ENCODE data around the gene ZNF24. TPM values are rescaled to one million over a fixed set of nuclear protein-coding genes. Genes with fewer than 3 reads are reported as not detected.

The ZNF24 gene
- total RNA-seq (2012; rRNA removed) = 17.9 and 19.0 TPM in 2 replicates

DNA sequence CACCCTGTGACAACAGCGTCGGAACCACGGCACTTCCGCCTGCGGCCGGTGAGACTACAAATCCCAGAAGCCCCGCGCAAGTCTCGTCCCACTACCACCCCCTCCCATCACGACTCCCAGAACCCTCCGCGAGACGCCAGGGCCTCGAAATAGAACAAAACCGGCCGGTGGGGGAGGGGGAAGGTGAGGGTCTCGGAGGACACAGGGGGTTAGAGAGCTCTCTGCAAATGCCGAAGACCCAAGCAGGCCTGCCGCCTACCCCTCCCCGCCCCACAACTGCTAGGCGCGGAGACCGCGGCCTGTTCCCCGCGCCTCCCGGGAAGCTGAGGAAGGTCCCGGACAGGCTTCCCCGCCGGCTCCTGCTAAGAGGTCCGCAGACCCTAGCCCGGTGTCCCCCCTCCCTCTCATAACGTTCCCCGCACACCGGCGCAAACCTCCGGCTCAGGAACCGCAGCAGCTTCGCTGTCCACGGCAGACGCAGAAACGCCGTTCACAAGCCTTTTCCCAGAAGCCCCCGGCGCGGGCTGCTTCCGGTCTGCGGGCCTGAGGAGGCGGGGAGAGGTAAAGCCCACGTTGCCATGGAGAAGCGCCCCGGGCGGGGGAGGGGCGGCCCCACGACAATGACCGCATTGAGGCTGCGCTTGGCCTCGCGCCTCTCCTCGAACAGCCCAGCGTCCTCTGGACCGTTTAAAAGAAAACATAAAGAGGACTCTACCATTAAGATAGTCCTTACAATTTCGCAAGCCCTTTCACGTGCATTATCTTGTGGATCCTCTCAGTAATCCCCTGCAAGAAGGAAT, at the start of gene ZNF24:
ZNF24 (minus strand) TSS at position 485 of the 800 bp plus-strand sequence. CDS start 3,770 bp downstream, outside the sequence.
- Histone ChIP-seq H3K36me3 (ENCODE audit: insufficient read depth, low read length) (peaks cover 13% of the 10 kb centered on the region), H3K27me3 (ENCODE audit: control insufficient read depth, insufficient read depth, low read length) (no peaks in the 10 kb centered on the region), H3K9ac (ENCODE audit: low read depth, low read length) (peak within 1 kb of the TSS; percentile 99), H3K4me2 (ENCODE audit: low read length) (peak within 1 kb of the TSS; percentile 83), H3K4me1 (ENCODE audit: control insufficient read depth, insufficient read depth, low read length) (peaks cover 11% of the 10 kb centered on the region), H3K9me3 (replicated peaks; ENCODE audit: low read length) (no peaks in the 10 kb centered on the region), H3K4me3 (ENCODE audit: low read length) (peak within 1 kb of the TSS; percentile 90)

- Histone ChIP-seq H3K9ac (ENCODE audit: low read depth, low read length) (no peak overlapping the region), H3K27me3 (ENCODE audit: control insufficient read depth, insufficient read depth, low read length) (no peaks in the 10 kb centered on the region), H3K4me1 (ENCODE audit: control insufficient read depth, insufficient read depth, low read length) (peaks cover 10% of the 10 kb centered on the region), H3K36me3 (ENCODE audit: insufficient read depth, low read length) (no peaks in the 10 kb centered on the region), H3K9me3 (replicated peaks; ENCODE audit: low read length) (no peaks in the 10 kb centered on the region), H3K4me3 (ENCODE audit: low read length) (no peak overlapping the region), H3K4me2 (ENCODE audit: low read length) (no peak overlapping the region)
Measured at GRCh38 chr18:35393716-35394115, 49.5 kb upstream of the ZNF24 start.

- Histone ChIP-seq H3K4me1 (ENCODE audit: control insufficient read depth, insufficient read depth, low read length) (peaks cover 19% of the 10 kb centered on the region), H3K36me3 (ENCODE audit: insufficient read depth, low read length) (no peaks in the 10 kb centered on the region), H3K9ac (ENCODE audit: low read depth, low read length) (no peak overlapping the region), H3K27me3 (ENCODE audit: control insufficient read depth, insufficient read depth, low read length) (no peaks in the 10 kb centered on the region), H3K4me3 (ENCODE audit: low read length) (no peak overlapping the region), H3K4me2 (ENCODE audit: low read length) (no peak overlapping the region), H3K9me3 (replicated peaks; ENCODE audit: low read length) (no peaks in the 10 kb centered on the region)
Measured at GRCh38 chr18:35392375-35392774, 48.2 kb upstream of the ZNF24 start.

DNA sequence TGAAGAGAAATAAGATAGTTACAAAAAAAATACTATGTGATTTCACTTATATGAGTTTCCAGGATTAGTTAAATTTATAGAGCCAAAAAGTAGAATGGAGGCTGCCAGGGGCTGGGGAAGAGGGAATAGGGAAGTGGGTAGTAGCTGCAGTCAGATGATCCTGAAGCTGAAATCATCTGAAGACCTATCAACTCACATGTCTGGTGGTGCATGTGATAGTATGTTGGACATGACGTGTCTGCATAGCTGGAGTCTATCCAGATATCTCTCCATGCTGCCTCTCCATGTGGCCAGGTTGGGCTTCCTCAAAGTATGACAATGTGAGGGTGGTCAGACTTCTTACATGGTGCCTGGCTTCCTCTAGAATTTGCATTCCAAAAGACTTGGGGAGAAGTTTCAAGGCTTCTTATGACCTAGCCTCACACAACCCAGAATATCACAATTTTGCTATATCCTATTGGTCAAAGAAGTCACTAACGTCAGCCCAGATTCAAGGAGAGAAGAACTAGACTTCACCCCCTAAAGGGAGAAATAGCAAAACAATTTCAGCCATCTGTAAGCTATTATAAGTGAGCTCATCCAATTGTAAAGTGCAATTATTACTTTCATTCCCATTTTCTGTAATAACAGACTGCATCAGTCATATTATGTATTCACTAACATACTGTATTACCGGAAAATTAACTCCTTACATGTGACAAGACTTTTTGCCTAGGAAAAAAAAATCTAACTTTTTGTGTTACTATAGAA, 46.9 kb upstream of the ZNF24 start:
- Histone ChIP-seq H3K9me3 (replicated peaks; ENCODE audit: low read length) (no peaks in the 10 kb centered on the region), H3K9ac (ENCODE audit: low read depth, low read length) (no peak overlapping the region), H3K36me3 (ENCODE audit: insufficient read depth, low read length) (no peaks in the 10 kb centered on the region), H3K4me3 (ENCODE audit: low read length) (no peak overlapping the region), H3K27me3 (ENCODE audit: control insufficient read depth, insufficient read depth, low read length) (no peaks in the 10 kb centered on the region), H3K4me2 (ENCODE audit: low read length) (no peak overlapping the region), H3K4me1 (ENCODE audit: control insufficient read depth, insufficient read depth, low read length) (peaks cover 27% of the 10 kb centered on the region)

GRCh38 chr18:35389095-35389618, 44.9 kb upstream of the ZNF24 start:
- H3K4me2 ChIP-seq (ENCODE audit: low read length) = peak overlapping the region; percentile 76
- H3K4me1 ChIP-seq (ENCODE audit: control insufficient read depth, insufficient read depth, low read length) = peaks cover 27% of the 10 kb centered on the region
- peak overlapping the region; percentile 48 for H3K4me3 ChIP-seq (ENCODE audit: low read length)
- H3K9me3 ChIP-seq (replicated peaks; ENCODE audit: low read length) = no peaks in the 10 kb centered on the region
- no peak overlapping the region for H3K9ac ChIP-seq (ENCODE audit: low read depth, low read length)
- peaks cover 5% of the 10 kb centered on the region for H3K27me3 ChIP-seq (ENCODE audit: control insufficient read depth, insufficient read depth, low read length)
- no peaks in the 10 kb centered on the region for H3K36me3 ChIP-seq (ENCODE audit: insufficient read depth, low read length)

GRCh38 chr18:35387152-35387571, 42.9 kb upstream of the ZNF24 start:
- peaks cover 27% of the 10 kb centered on the region for H3K4me1 ChIP-seq (ENCODE audit: control insufficient read depth, insufficient read depth, low read length)
- peak overlapping the region; percentile 43 for H3K4me2 ChIP-seq (ENCODE audit: low read length)
- H3K9ac ChIP-seq (ENCODE audit: low read depth, low read length) = no peak overlapping the region
- peaks cover 1% of the 10 kb centered on the region for H3K9me3 ChIP-seq (replicated peaks; ENCODE audit: low read length)
- H3K4me3 ChIP-seq (ENCODE audit: low read length) = no peak overlapping the region
- H3K36me3 ChIP-seq (ENCODE audit: insufficient read depth, low read length) = no peaks in the 10 kb centered on the region
- H3K27me3 ChIP-seq (ENCODE audit: control insufficient read depth, insufficient read depth, low read length) = peaks cover 5% of the 10 kb centered on the region

- H3K4me3 ChIP-seq (ENCODE audit: low read length) = peak overlapping the region; percentile 6
- H3K9me3 ChIP-seq (replicated peaks; ENCODE audit: low read length) = peaks cover 3% of the 10 kb centered on the region
- H3K36me3 ChIP-seq (ENCODE audit: insufficient read depth, low read length) = no peaks in the 10 kb centered on the region
- H3K9ac ChIP-seq (ENCODE audit: low read depth, low read length) = no peak overlapping the region
- peaks cover 5% of the 10 kb centered on the region for H3K27me3 ChIP-seq (ENCODE audit: control insufficient read depth, insufficient read depth, low read length)
- peak overlapping the region; percentile 43 for H3K4me2 ChIP-seq (ENCODE audit: low read length)
- H3K4me1 ChIP-seq (ENCODE audit: control insufficient read depth, insufficient read depth, low read length) = peaks cover 27% of the 10 kb centered on the region
Measured at GRCh38 chr18:35386600-35387100, 42.4 kb upstream of the ZNF24 start.

DNA sequence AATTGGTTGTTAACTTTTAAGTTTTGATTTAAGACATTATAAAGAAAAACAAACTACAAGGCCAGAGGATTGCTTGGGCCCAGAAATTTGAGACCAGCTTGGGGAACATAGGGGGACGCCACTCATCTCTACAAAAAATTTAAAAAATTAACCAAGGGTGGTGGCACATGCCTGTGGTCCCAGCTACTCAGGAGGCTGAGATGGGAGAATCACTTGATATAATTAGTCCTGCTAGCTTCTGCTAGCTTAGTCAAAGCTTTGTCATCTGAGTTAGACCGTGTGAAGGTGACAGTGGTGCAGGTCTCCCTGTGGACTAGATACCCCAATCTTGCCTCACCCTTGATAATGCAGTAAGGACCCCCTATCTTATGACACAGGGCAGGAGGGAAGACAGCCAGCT, 38.9 kb upstream of the ZNF24 start:
- Histone ChIP-seq H3K4me2 (ENCODE audit: low read length) (no peak overlapping the region), H3K27me3 (ENCODE audit: control insufficient read depth, insufficient read depth, low read length) (peaks cover 8% of the 10 kb centered on the region), H3K36me3 (ENCODE audit: insufficient read depth, low read length) (no peaks in the 10 kb centered on the region), H3K9me3 (replicated peaks; ENCODE audit: low read length) (peaks cover 3% of the 10 kb centered on the region), H3K4me1 (ENCODE audit: control insufficient read depth, insufficient read depth, low read length) (peaks cover 18% of the 10 kb centered on the region), H3K4me3 (ENCODE audit: low read length) (no peak overlapping the region), H3K9ac (ENCODE audit: low read depth, low read length) (no peak overlapping the region)

DNA sequence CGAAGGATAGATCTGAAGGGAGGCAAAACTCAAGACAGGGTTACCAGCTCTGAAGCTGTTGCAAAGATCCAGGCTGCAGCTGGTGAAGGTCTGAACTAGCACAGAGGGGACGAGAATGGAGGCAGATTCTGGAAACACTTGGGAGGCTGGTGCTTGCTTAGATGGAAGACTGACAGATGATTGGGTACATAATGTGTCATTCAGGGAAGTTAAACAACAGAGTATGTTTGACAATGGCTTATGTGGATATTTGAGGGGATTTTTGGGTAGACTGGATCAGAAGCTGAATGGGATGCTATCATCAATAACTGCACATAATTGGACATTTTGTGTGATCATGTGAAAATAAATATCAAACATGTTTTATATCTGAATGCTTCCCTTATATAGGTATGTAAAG, 35.2 kb upstream of the ZNF24 start:
- no peak overlapping the region for H3K9ac ChIP-seq (ENCODE audit: low read depth, low read length)
- peaks cover 14% of the 10 kb centered on the region for H3K4me1 ChIP-seq (ENCODE audit: control insufficient read depth, insufficient read depth, low read length)
- H3K4me3 ChIP-seq (ENCODE audit: low read length) = no peak overlapping the region
- H3K9me3 ChIP-seq (replicated peaks; ENCODE audit: low read length) = peaks cover 3% of the 10 kb centered on the region
- H3K27me3 ChIP-seq (ENCODE audit: control insufficient read depth, insufficient read depth, low read length) = peaks cover 3% of the 10 kb centered on the region
- H3K36me3 ChIP-seq (ENCODE audit: insufficient read depth, low read length) = no peaks in the 10 kb centered on the region
- no peak overlapping the region for H3K4me2 ChIP-seq (ENCODE audit: low read length)

DNA sequence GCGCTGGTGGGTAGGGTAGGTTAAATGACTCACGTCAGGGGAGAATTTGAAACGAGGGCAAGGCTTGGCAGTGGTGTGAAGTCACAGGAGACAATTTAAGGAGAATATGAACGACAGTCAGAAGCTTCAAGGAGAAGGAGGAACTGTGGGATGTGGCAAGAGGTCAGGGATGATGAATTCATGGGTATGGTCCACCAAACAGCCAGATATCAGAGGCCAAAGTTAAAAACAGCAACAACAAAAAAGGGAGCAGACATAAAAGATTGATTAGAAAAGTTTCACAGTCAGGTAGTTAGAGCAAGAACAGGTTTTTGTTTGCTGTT, 34.3 kb upstream of the ZNF24 start:
- no peak overlapping the region for H3K4me3 ChIP-seq (ENCODE audit: low read length)
- H3K4me1 ChIP-seq (ENCODE audit: control insufficient read depth, insufficient read depth, low read length) = peaks cover 14% of the 10 kb centered on the region
- H3K9ac ChIP-seq (ENCODE audit: low read depth, low read length) = no peak overlapping the region
- no peak overlapping the region for H3K4me2 ChIP-seq (ENCODE audit: low read length)
- peaks cover 3% of the 10 kb centered on the region for H3K9me3 ChIP-seq (replicated peaks; ENCODE audit: low read length)
- no peaks in the 10 kb centered on the region for H3K36me3 ChIP-seq (ENCODE audit: insufficient read depth, low read length)
- H3K27me3 ChIP-seq (ENCODE audit: control insufficient read depth, insufficient read depth, low read length) = peaks cover 9% of the 10 kb centered on the region

DNA sequence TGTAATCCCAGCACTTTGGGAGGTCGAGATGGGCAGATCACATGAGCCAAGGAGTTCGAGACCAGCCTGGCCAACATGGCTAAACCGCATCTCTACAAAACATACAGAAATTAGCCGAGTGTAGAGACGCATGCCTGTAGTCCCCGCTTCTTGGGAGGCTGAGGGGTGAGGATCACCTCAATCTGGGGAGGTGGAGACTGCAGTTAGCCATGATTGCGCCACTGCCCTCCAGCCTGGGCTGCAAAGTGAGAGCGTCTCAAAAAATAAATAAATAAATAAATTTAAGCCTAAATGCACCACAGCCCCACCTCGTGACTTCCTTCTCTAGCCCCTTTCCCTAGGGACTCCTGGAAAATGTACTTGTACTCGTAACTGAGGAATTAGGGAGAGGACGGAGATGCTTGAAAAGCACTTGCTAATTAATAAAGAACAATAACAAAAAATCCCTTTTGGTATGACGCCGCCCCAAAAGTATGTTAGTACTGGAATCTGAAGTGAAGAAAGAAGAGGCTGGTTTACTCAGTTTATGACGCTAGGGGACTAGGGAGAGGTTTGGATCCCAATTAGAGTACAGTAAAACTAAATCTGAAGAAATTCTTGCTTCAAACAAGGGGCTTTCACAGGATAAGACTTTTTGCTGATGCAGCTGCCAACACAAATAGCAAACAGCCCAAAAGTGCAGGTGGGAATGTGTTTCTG, 33.8 kb upstream of the ZNF24 start:
- Histone ChIP-seq H3K4me1 (ENCODE audit: control insufficient read depth, insufficient read depth, low read length) (peaks cover 14% of the 10 kb centered on the region), H3K36me3 (ENCODE audit: insufficient read depth, low read length) (no peaks in the 10 kb centered on the region), H3K27me3 (ENCODE audit: control insufficient read depth, insufficient read depth, low read length) (peaks cover 9% of the 10 kb centered on the region), H3K9me3 (replicated peaks; ENCODE audit: low read length) (peaks cover 3% of the 10 kb centered on the region), H3K4me3 (ENCODE audit: low read length) (no peak overlapping the region), H3K4me2 (ENCODE audit: low read length) (no peak overlapping the region), H3K9ac (ENCODE audit: low read depth, low read length) (no peak overlapping the region)
